WERI-Rb-1 (cell line): ENCODE measurements around the gene GAB3.
"Not testable (repeated sequence)": the region's sequence is repeated elsewhere in the genome, so short reads cannot be mapped to it uniquely, and the experiment has no call there.

ENCODE experiments used
- DNase-seq: peaks from one replicate; pipeline ENCODE4 v3.0.0-alpha.2; 2020
- H3K27ac ChIP-seq: fragments of 250-450 bp; sonication (Bioruptor Pico); 2 replicates; pipeline ENCODE4 v1.5.1; 2020; ENCODE audit warnings: mild to moderate bottlenecking, moderate library complexity
- H3K27me3 ChIP-seq: fragments of 250-450 bp; sonication (Bioruptor Pico); 2 replicates; pipeline ENCODE4 v1.5.1; 2021; ENCODE audit warnings: mild to moderate bottlenecking, low read depth, moderate library complexity; ENCODE audit not compliant: insufficient read depth, severe bottlenecking
- H3K36me3 ChIP-seq: fragments of 250-450 bp; sonication (Bioruptor Pico); 2 replicates; pipeline ENCODE4 v1.5.1; 2020; ENCODE audit warnings: mild to moderate bottlenecking, moderate library complexity
- H3K4me3 ChIP-seq: 2 replicates; pipeline ENCODE4 v1.5.1; 2011; ENCODE audit warnings: low read depth, mild to moderate bottlenecking, control low read depth, low read length
- H3K9me3 ChIP-seq: fragments of 250-450 bp; sonication (Bioruptor Pico); 2 replicates; pipeline ENCODE4 v1.5.1; 2021; ENCODE audit warnings: mild to moderate bottlenecking, moderate library complexity; ENCODE audit not compliant: severe bottlenecking

The GAB3 gene

GRCh38 chrX:154630949-154631348 is 119.9 kb downstream of the GAB3 start:
- H3K27me3 ChIP-seq, DNase-seq, H3K36me3 ChIP-seq, H3K4me3 ChIP-seq, H3K27ac ChIP-seq, H3K9me3 ChIP-seq: not testable (repeated sequence)

- not testable (repeated sequence) for H3K27ac ChIP-seq, H3K4me3 ChIP-seq, DNase-seq, H3K9me3 ChIP-seq, H3K36me3 ChIP-seq, H3K27me3 ChIP-seq
Measured at GRCh38 chrX:154628960-154629359, 121.9 kb downstream of the GAB3 start.
